KMS-11 (cell line): ENCODE data around the gene SDK1.

Experiments
- H2AFZ ChIP-seq: fragments of 200-600 bp; sonication (generic); 2 replicates; pipeline ENCODE4 v1.6.1; 2016; ENCODE audit warnings: antibody characterized with exemption, mixed run types, low read depth
- H3K27ac ChIP-seq: fragments of 200-600 bp; sonication (generic); 2 replicates; pipeline ENCODE4 v1.6.1; 2016; ENCODE audit warnings: mild to moderate bottlenecking, mixed run types
- H3K27me3 ChIP-seq: fragments of 200-600 bp; sonication (generic); 2 replicates; pipeline ENCODE4 v1.6.1; 2017; ENCODE audit warnings: mild to moderate bottlenecking, low read depth, mixed run types, moderate library complexity; ENCODE audit not compliant: insufficient read depth
- H3K36me3 ChIP-seq: fragments of 200-600 bp; sonication (generic); 2 replicates; pipeline ENCODE4 v1.6.1; 2017; ENCODE audit warnings: mild to moderate bottlenecking, mixed run types; ENCODE audit not compliant: insufficient read depth
- H3K4me1 ChIP-seq: fragments of 200-600 bp; sonication (generic); 2 replicates; pipeline ENCODE4 v1.6.1; 2016; ENCODE audit warnings: mild to moderate bottlenecking, low read depth, mixed run types; ENCODE audit not compliant: poor library complexity, severe bottlenecking
- H3K4me2 ChIP-seq: fragments of 200-600 bp; sonication (generic); 2 replicates; pipeline ENCODE4 v1.7.0; 2016; ENCODE audit warnings: mild to moderate bottlenecking, mixed run types
- H3K4me3 ChIP-seq: fragments of 200-600 bp; sonication (generic); IDR thresholded peaks from 2 replicates; pipeline ENCODE4 v1.6.1; 2017; ENCODE audit warnings: low read depth, low read length, mixed read lengths; ENCODE audit not compliant: insufficient read depth
- H3K79me2 ChIP-seq: fragments of 200-600 bp; sonication (generic); 2 replicates; pipeline ENCODE4 v1.6.1; 2016; ENCODE audit warnings: low read depth, mixed run types; ENCODE audit not compliant: insufficient read depth
- H3K9ac ChIP-seq: fragments of 200-600 bp; sonication (generic); 2 replicates; pipeline ENCODE4 v1.6.1; 2016; ENCODE audit warnings: mild to moderate bottlenecking, mixed run types
- H4K20me1 ChIP-seq: fragments of 200-600 bp; sonication (generic); 2 replicates; pipeline ENCODE4 v1.6.1; 2016; ENCODE audit warnings: mild to moderate bottlenecking, mixed run types; ENCODE audit not compliant: insufficient read depth
- CTCF ChIP-seq: fragments of 200-600 bp; sonication (generic); conservative IDR thresholded peaks from 2 replicates; pipeline ENCODE4 v1.6.1; 2017; ENCODE audit warnings: low read depth, mild to moderate bottlenecking, antibody characterized with exemption, low read length, moderate library complexity, mixed read lengths

Gene SDK1

GRCh38 chr7:3607847-3608246, 306.8 kb downstream of the SDK1 start:
- no peaks in the 10 kb centered on the region for H3K27me3 ChIP-seq
- H3K4me3 ChIP-seq = no peak overlapping the region
- no peak overlapping the region for H2AFZ ChIP-seq
- H3K36me3 ChIP-seq = no peaks in the 10 kb centered on the region
- H3K27ac ChIP-seq = no peak overlapping the region
- no peak overlapping the region for H3K4me2 ChIP-seq
- no peaks in the 10 kb centered on the region for H3K4me1 ChIP-seq
- no peaks in the 10 kb centered on the region for H4K20me1 ChIP-seq
- no peak overlapping the region for H3K9ac ChIP-seq
- H3K79me2 ChIP-seq = no peaks in the 10 kb centered on the region
- TF ChIP-seq CTCF = no peak

- H3K79me2 ChIP-seq = no peaks in the 10 kb centered on the region
- no peaks in the 10 kb centered on the region for H3K4me1 ChIP-seq
- no peaks in the 10 kb centered on the region for H3K36me3 ChIP-seq
- no peak overlapping the region for H3K4me2 ChIP-seq
- no peaks in the 10 kb centered on the region for H4K20me1 ChIP-seq
- no peak overlapping the region for H3K27ac ChIP-seq
- H3K9ac ChIP-seq = no peak overlapping the region
- no peak overlapping the region for H3K4me3 ChIP-seq
- no peaks in the 10 kb centered on the region for H3K27me3 ChIP-seq
- TF ChIP-seq CTCF = no peak
- no peak overlapping the region for H2AFZ ChIP-seq
Observed at GRCh38 chr7:3616306-3616705, 315.3 kb downstream of the SDK1 start.

GRCh38 chr7:3630081-3630480, 329.0 kb downstream of the SDK1 start:
- H3K27me3 ChIP-seq = no peaks in the 10 kb centered on the region
- H3K36me3 ChIP-seq = no peaks in the 10 kb centered on the region
- H3K4me1 ChIP-seq = no peaks in the 10 kb centered on the region
- H3K79me2 ChIP-seq = no peaks in the 10 kb centered on the region
- H2AFZ ChIP-seq = no peak overlapping the region
- TF ChIP-seq CTCF = no peak
- H3K4me2 ChIP-seq = no peak overlapping the region
- no peak overlapping the region for H3K9ac ChIP-seq
- H3K27ac ChIP-seq = no peak overlapping the region
- H4K20me1 ChIP-seq = no peaks in the 10 kb centered on the region
- H3K4me3 ChIP-seq = no peak overlapping the region

GRCh38 chr7:3634396-3634795, 333.3 kb downstream of the SDK1 start:
- Histone ChIP-seq H3K27ac (no peak overlapping the region), H2AFZ (no peak overlapping the region), H3K9ac (no peak overlapping the region), H3K4me1 (no peaks in the 10 kb centered on the region), H3K27me3 (no peaks in the 10 kb centered on the region), H4K20me1 (no peaks in the 10 kb centered on the region), H3K79me2 (no peaks in the 10 kb centered on the region), H3K4me3 (no peak overlapping the region), H3K36me3 (no peaks in the 10 kb centered on the region), H3K4me2 (no peak overlapping the region)
- no peak for TF ChIP-seq CTCF
